H1 (cell line): ENCODE measurements around the gene MAP1LC3A. TPM values are rescaled to one million over a fixed set of nuclear protein-coding genes. Genes with fewer than 3 reads are reported as not detected.

Experiments used
- CTCF ChIA-PET: fragments of 300-600 bp; sonication (Branson Sonifier 250); formaldehyde crosslinking; loops from one replicate; lab custom pipeline; 2021; ENCODE audit not compliant: partially characterized antibody; lab: Charles Lee
- POLR2A ChIA-PET: fragments of 300-600 bp; sonication (Branson Sonifier 250); formaldehyde crosslinking; loops from one replicate; lab custom pipeline; 2021; ENCODE audit warnings: inconsistent platforms; ENCODE audit not compliant: partially characterized antibody; lab: Charles Lee
- DNase-seq, 2 experiments: peaks; one replicate each; pipeline versions ENCODE4 v3.0.0 to v3.0.0-alpha.2; 2010 to 2022; ENCODE audit warnings: low spot score in 2 of 2, low read depth in 1 of 2, mixed read lengths in 1 of 2
- FAIRE-seq: peaks from 2 replicates; lab custom pipeline; 2011; peaks lifted over from hg19 to GRCh38; lab: Jason Lieb, UNC
- H2AFZ ChIP-seq: 2 replicates; pipeline ENCODE4 v1.8.1; 2012; ENCODE audit warnings: low read length, inconsistent platforms
- H2AK5ac ChIP-seq: 2 replicates; pipeline ENCODE4 v1.6.1; 2013; ENCODE audit warnings: low read depth, low read length
- H2BK120ac ChIP-seq: replicated peaks from 2 replicates; pipeline ENCODE3; 2013; ENCODE audit warnings: low read depth, low read length, inconsistent platforms
- H2BK12ac ChIP-seq: 2 replicates; pipeline ENCODE4 v1.6.1; 2013; ENCODE audit warnings: low read depth, low read length
- H2BK15ac ChIP-seq: 2 replicates; pipeline ENCODE4 v1.6.1; 2013; ENCODE audit warnings: low read length
- H2BK20ac ChIP-seq: 2 replicates; pipeline ENCODE4 v1.6.1; 2013; ENCODE audit warnings: low read length
- H2BK5ac ChIP-seq: 2 replicates; pipeline ENCODE4 v1.6.1; 2013; ENCODE audit warnings: low read depth, low read length
- H3K14ac ChIP-seq: 2 replicates; pipeline ENCODE4 v1.6.1; 2013; ENCODE audit warnings: inconsistent platforms; ENCODE audit not compliant: insufficient read length
- H3K18ac ChIP-seq: 2 replicates; pipeline ENCODE4 v1.6.1; 2013; ENCODE audit warnings: low read length; ENCODE audit errors: extremely low read depth
- H3K23ac ChIP-seq: 2 replicates; pipeline ENCODE4 v1.6.1; 2013; ENCODE audit warnings: inconsistent platforms; ENCODE audit not compliant: insufficient read length
- H3K23me2 ChIP-seq: 2 replicates; pipeline ENCODE4 v1.6.1; 2013; ENCODE audit warnings: low read depth, low read length
- H3K27ac ChIP-seq: 2 replicates; pipeline ENCODE4 v1.6.1; 2011; ENCODE audit warnings: low read depth, low read length, inconsistent platforms
- H3K27me3 ChIP-seq, 4 experiments: replicated peaks in 1 of 4; 1 replicate in 1 of 4; 2 replicates in 3 of 4; pipeline versions ENCODE4 v1.6.1 to v1.8.1; 2011 to 2013; ENCODE audit warnings: low read length in 3 of 4, mild to moderate bottlenecking in 3 of 4, inconsistent platforms in 2 of 4, mixed read lengths in 2 of 4, moderate library complexity in 1 of 4; ENCODE audit not compliant: control insufficient read depth in 3 of 4, insufficient read depth in 3 of 4; ENCODE audit errors: extremely low read depth in 1 of 4
- H3K36me3 ChIP-seq, 4 experiments: 2 replicates each; pipeline versions ENCODE4 v1.6.1 to v1.8.1; 2011 to 2013; ENCODE audit warnings: mild to moderate bottlenecking in 4 of 4, low read length in 3 of 4, moderate library complexity in 2 of 4, control low read depth in 1 of 4, inconsistent platforms in 1 of 4; ENCODE audit not compliant: insufficient read depth in 4 of 4, control insufficient read depth in 2 of 4
- H3K4ac ChIP-seq: replicated peaks from 2 replicates; pipeline ENCODE3; 2013; ENCODE audit warnings: low read length, low read depth, mixed read lengths, inconsistent platforms; ENCODE audit not compliant: insufficient read length
- H3K4me1 ChIP-seq, 4 experiments: replicated peaks in 1 of 4; 1 replicate in 1 of 4; 2 replicates in 3 of 4; pipeline versions ENCODE4 v1.6.1 to v1.8.1; 2011 to 2013; ENCODE audit warnings: low read length in 3 of 4, inconsistent platforms in 2 of 4, mixed read lengths in 1 of 4; ENCODE audit not compliant: insufficient read depth in 4 of 4, control insufficient read depth in 3 of 4
- H3K4me2 ChIP-seq, 2 experiments: 2 replicates each; pipeline versions ENCODE4 v1.6.1 to v1.8.1; 2011 to 2013; ENCODE audit warnings: low read depth in 2 of 2, low read length in 2 of 2, control low read depth in 1 of 2, inconsistent platforms in 1 of 2, mild to moderate bottlenecking in 1 of 2; ENCODE audit not compliant: insufficient read depth in 1 of 2
- H3K4me3 ChIP-seq, 4 experiments: fragments of 200-600, 300-600 bp in 1 of 4; sonication (generic), shearing (Covaris generic), sonication (Bioruptor Twin) in 1 of 4; 2 replicates each; pipeline versions ENCODE4 v1.5.1 to v1.8.1; 2011 to 2016; ENCODE audit warnings: low read length in 4 of 4, low read depth in 3 of 4, control low read depth in 2 of 4, inconsistent platforms in 2 of 4, mild to moderate bottlenecking in 2 of 4, mixed read lengths in 1 of 4, moderate library complexity in 1 of 4; ENCODE audit not compliant: insufficient read depth in 2 of 4; ENCODE audit errors: extremely low read depth in 1 of 4
- H3K56ac ChIP-seq: replicated peaks from 2 replicates; pipeline ENCODE3; 2013; ENCODE audit warnings: low read depth, mild to moderate bottlenecking, mixed read lengths, low read length, inconsistent platforms; ENCODE audit not compliant: insufficient read length
- H3K79me1 ChIP-seq: 2 replicates; pipeline ENCODE4 v1.6.1; 2013; ENCODE audit warnings: low read depth, low read length, control low read depth
- H3K79me2 ChIP-seq, 2 experiments: 2 replicates each; pipeline versions ENCODE4 v1.6.1 to v1.8.1; 2012 to 2013; ENCODE audit warnings: low read length in 2 of 2, mild to moderate bottlenecking in 2 of 2, inconsistent platforms in 1 of 2; ENCODE audit not compliant: insufficient read depth in 2 of 2, control insufficient read depth in 1 of 2
- H3K9ac ChIP-seq, 4 experiments: replicated peaks in 1 of 4; 1 replicate in 1 of 4; 2 replicates in 3 of 4; pipeline versions ENCODE4 v1.6.1 to v1.8.1; 2011 to 2013; ENCODE audit warnings: low read depth in 3 of 4, low read length in 3 of 4, control low read depth in 2 of 4, mild to moderate bottlenecking in 2 of 4, moderate library complexity in 2 of 4, inconsistent platforms in 1 of 4; ENCODE audit errors: extremely low read depth in 1 of 4
- H3K9me3 ChIP-seq, 2 experiments: 2 replicates each; pipeline versions ENCODE4 v1.6.1 to v1.8.1; 2012 to 2013; ENCODE audit warnings: mild to moderate bottlenecking in 2 of 2, moderate library complexity in 2 of 2, control low read depth in 1 of 2, inconsistent platforms in 1 of 2, low read depth in 1 of 2, low read length in 1 of 2, mixed read lengths in 1 of 2; ENCODE audit not compliant: insufficient read depth in 2 of 2
- H4K20me1 ChIP-seq, 2 experiments: replicated peaks in 1 of 2; 2 replicates each; pipeline versions ENCODE3 to v1.8.1; 2011 to 2013; ENCODE audit warnings: inconsistent platforms in 2 of 2, low read length in 2 of 2, mild to moderate bottlenecking in 1 of 2; ENCODE audit not compliant: insufficient read depth in 2 of 2, control insufficient read depth in 1 of 2
- H4K5ac ChIP-seq: 2 replicates; pipeline ENCODE4 v1.6.1; 2013; ENCODE audit warnings: low read length, low read depth, mixed read lengths, inconsistent platforms; ENCODE audit not compliant: insufficient read length
- H4K8ac ChIP-seq: 2 replicates; pipeline ENCODE4 v1.8.0; 2013; ENCODE audit warnings: mild to moderate bottlenecking, moderate library complexity, low read length, inconsistent platforms; ENCODE audit not compliant: insufficient read depth; ENCODE audit errors: extremely low read depth
- H4K91ac ChIP-seq: replicated peaks from 2 replicates; pipeline ENCODE3; 2013; ENCODE audit warnings: low read length, mixed read lengths, inconsistent platforms; ENCODE audit not compliant: insufficient read length
- EP300 ChIP-seq, 2 experiments: IDR thresholded peaks; 1 replicate in 1 of 2; 2 replicates in 1 of 2; pipeline ENCODE4 v1.6.1; 2011 to 2012; ENCODE audit warnings: low read depth in 2 of 2, low read length in 2 of 2, mild to moderate bottlenecking in 2 of 2, borderline replicate concordance in 1 of 2, inconsistent platforms in 1 of 2, moderate library complexity in 1 of 2
- HDAC6 ChIP-seq: IDR thresholded peaks from one replicate; pipeline ENCODE4 v1.7.1; 2012; ENCODE audit warnings: low read depth, mild to moderate bottlenecking, inconsistent platforms, low read length, moderate library complexity
- RNF2 ChIP-seq: fragments of 200-900, 300-1000 bp; sonication (generic); IDR thresholded peaks from 2 replicates; pipeline ENCODE4 v1.7.1; 2016; ENCODE audit warnings: borderline replicate concordance, low read depth, mild to moderate bottlenecking, antibody characterized with exemption, low read length; ENCODE audit not compliant: poor library complexity, severe bottlenecking; ENCODE audit errors: missing control alignments
- WGBS, 2 experiments: shearing (Covaris generic) in 1 of 2; methylation state at CpG; one replicate each; pipeline versions ENCODE4 v1.1.6 to v1.1.7; 2013 to 2015; ENCODE audit warnings: low lambda C conversion rate in 2 of 2, mixed read lengths in 2 of 2, inconsistent platforms in 1 of 2, low coverage in 1 of 2, missing lambda C conversion rate in 1 of 2; ENCODE audit not compliant: insufficient replicate concordance in 2 of 2, insufficient coverage in 1 of 2, insufficient read length in 1 of 2; ENCODE audit errors: extremely low coverage in 1 of 2, missing lambda C conversion rate in 1 of 2; 5-methylcytosine and 5-hydroxymethylcytosine counted together
- polyA plus RNA-seq, 7 experiments: library from polyadenylated mRNA; depleted of rRNA in 3 of 7; stranded (reverse) in 5 of 7; unstranded in 2 of 7; fragments of >200 nt in 5 of 7; fragments of 200-250 nt in 2 of 7; gene quantifications; 1 replicate in 5 of 7; 2 replicates in 1 of 7; 4 replicates in 1 of 7; pipeline versions ENCODE4 v1.2.1 to v1.2.3, GENCODE V29; 2011 to 2013; ENCODE audit warnings: missing spikeins in 2 of 7, mixed read lengths in 2 of 7
- total RNA-seq: library from RNA; stranded (reverse); fragmentation: NEBNext Ultra II Directional; extraction: Animal tissue kit (Norgen Biotek cat#: 25700); gene quantifications from 2 replicates; pipeline ENCODE4 v1.2.1, GENCODE V29; 2021

Gene MAP1LC3A
- total and polyA plus RNA-seq, 2 of the 8 experiments (the other 6 are each of a cell fraction or from before 2014, with no cell fraction given): 5.0 to 6.1 TPM

DNA sequence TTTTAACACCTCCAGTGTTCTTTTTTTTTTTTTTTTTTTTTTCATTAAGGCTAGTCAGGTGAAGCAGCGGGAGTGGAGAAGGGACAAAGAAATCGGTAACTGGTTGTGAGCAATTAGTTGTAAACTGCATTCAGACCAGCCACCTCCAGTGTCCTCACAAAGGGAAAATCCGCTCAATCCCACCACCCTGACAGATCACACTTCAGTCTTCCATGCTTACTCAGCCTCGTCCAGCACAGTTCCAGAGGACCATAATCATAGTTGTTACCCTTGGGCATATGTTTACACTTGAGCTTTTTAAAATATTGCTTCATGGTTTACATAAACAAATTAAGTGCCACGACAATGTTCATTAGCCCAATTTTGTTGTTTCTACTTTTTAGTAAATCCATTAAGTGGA, 32.1 kb upstream of the MAP1LC3A start:
- peaks cover 17 to 23% of the 10 kb centered on the region in 2 experiments for H4K20me1 ChIP-seq

More for the DNA sequence above, 32.1 kb upstream of the MAP1LC3A start:
- Histone ChIP-seq H2AFZ (no peak overlapping the region), H2BK15ac (no peak overlapping the region), H2AK5ac (no peak overlapping the region), H3K27ac (no peak overlapping the region), H3K18ac (no peak overlapping the region), H4K8ac (no peak overlapping the region), H3K36me3 (peaks cover 8 to 35% (median 20%) of the 10 kb centered on the region in 4 experiments), H3K4ac (no peak overlapping the region), H4K5ac (no peak overlapping the region), H3K27me3 (no peaks in the 10 kb centered on the region), H3K23me2 (no peaks in the 10 kb centered on the region), H3K9ac (no peak overlapping the region), H3K79me1 (peaks cover 14% of the 10 kb centered on the region), H3K4me1 (peaks cover 0 to 4% (median 3%) of the 10 kb centered on the region in 4 experiments; a peak in 3 of 7 replicates), H2BK12ac (no peak overlapping the region), H2BK20ac (no peak overlapping the region), H3K9me3 (no peaks in the 10 kb centered on the region), H3K4me2 (no peak overlapping the region), H3K14ac (no peak overlapping the region), H3K79me2 (peaks cover 0 to 45% of the 10 kb centered on the region in 2 experiments; a peak in 3 of 4 replicates), H3K23ac (no peak overlapping the region), H2BK5ac (no peak overlapping the region)
- DNase-seq (no peak), FAIRE-seq (no peak)
- ChIA-PET CTCF (interaction anchor here (1.1 to 1.6 kb wide), 2 partner anchors 10 to 12 kb away, joined by 4 read pairs; no protein-coding TSS in a partner anchor), POLR2A (interaction anchor here (1.0 to 1.3 kb wide), 2 partner anchors 11 to 224 kb away, joined by 3 read pairs; partner anchors contain the start of gene DYNLRB1)
- TF ChIP-seq RNF2: no peak
- no peak for TF ChIP-seq EP300 (IDR thresholded peaks at IDR 0.05; ENCODE audit: borderline replicate concordance in 1 of 2, low read depth in 2 of 2, low read length in 2 of 2)
- TF ChIP-seq HDAC6: no peak
- TF ChIP-seq, all 59 proteins: peak for 0
- 95% methylated on average over 5 of the region's 5 CpGs; no CpG with 5 or more reads in 1 of the 2 experiments for WGBS, 2 experiments
- Histone ChIP-seq H3K56ac (no peak overlapping the region), H2BK120ac (no peak overlapping the region), H4K91ac (no peak overlapping the region), H3K4me3 (no peak overlapping the region)
